ENCODE data around the gene ENPEP. TPM values are rescaled to one million over a fixed set of nuclear protein-coding genes. Genes with fewer than 3 reads are reported as not detected.

ENPEP gene
- total RNA-seq, 1 experiment from 2014 or later: 5.6 TPM

- intact Hi-C loops (cut with micrococcal nuclease; ENCODE audit: unreplicated experiment): no loop called here
- Mint-ChIP-seq H3K27me3 (ENCODE audit: insufficient read depth, unreplicated experiment) (no peaks in the 10 kb centered on the region), H3K36me3 (ENCODE audit: insufficient read depth, unreplicated experiment) (no peaks in the 10 kb centered on the region), H3K9me3 (ENCODE audit: unreplicated experiment) (peaks cover 10% of the 10 kb centered on the region), H3K4me3 (ENCODE audit: unreplicated experiment) (no peak overlapping the region), H3K27ac (ENCODE audit: unreplicated experiment) (no peak overlapping the region), H3K4me1 (ENCODE audit: low read depth, unreplicated experiment) (no peaks in the 10 kb centered on the region)
- BruUV-seq (replicated peaks): no TSS peak
- H3K36me3 ChIP-seq (ENCODE audit: control insufficient read depth, insufficient read depth, low read length): no peaks in the 10 kb centered on the region
- peaks cover 7% of the 10 kb centered on the region; the same call in 1 of the 2 replicates for H3K9me3 ChIP-seq
- ChIA-PET CTCF (no interaction called here), POLR2A (no interaction called here)
- DNase-seq: no peak
- TF ChIP-seq, protein P1, sequence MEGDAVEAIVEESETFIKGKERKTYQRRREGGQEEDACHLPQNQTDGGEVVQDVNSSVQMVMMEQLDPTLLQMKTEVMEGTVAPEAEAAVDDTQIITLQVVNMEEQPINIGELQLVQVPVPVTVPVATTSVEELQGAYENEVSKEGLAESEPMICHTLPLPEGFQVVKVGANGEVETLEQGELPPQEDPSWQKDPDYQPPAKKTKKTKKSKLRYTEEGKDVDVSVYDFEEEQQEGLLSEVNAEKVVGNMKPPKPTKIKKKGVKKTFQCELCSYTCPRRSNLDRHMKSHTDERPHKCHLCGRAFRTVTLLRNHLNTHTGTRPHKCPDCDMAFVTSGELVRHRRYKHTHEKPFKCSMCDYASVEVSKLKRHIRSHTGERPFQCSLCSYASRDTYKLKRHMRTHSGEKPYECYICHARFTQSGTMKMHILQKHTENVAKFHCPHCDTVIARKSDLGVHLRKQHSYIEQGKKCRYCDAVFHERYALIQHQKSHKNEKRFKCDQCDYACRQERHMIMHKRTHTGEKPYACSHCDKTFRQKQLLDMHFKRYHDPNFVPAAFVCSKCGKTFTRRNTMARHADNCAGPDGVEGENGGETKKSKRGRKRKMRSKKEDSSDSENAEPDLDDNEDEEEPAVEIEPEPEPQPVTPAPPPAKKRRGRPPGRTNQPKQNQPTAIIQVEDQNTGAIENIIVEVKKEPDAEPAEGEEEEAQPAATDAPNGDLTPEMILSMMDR (IDR thresholded peaks at IDR 0.05; ENCODE audit: insufficient read depth in 1 of 2, low read depth in 1 of 2, low read length in 1 of 2, severe bottlenecking in 1 of 2, unreplicated experiment in 1 of 2): no peak
- H3K4me1 ChIP-seq: no peaks in the 10 kb centered on the region
- H3K4me3 ChIP-seq (ENCODE audit: low read depth, low read length): no peak overlapping the region
- no peaks in the 10 kb centered on the region for H3K27me3 ChIP-seq (replicated peaks; ENCODE audit: control insufficient read depth, insufficient read depth, low read length)
Measured at GRCh38 chr4:110595583-110595982, 119.6 kb downstream of the ENPEP start.

- Mint-ChIP-seq H3K4me3 (ENCODE audit: unreplicated experiment) (no peak overlapping the region), H3K27me3 (ENCODE audit: insufficient read depth, unreplicated experiment) (no peaks in the 10 kb centered on the region), H3K9me3 (ENCODE audit: unreplicated experiment) (peaks cover 10% of the 10 kb centered on the region), H3K4me1 (ENCODE audit: low read depth, unreplicated experiment) (no peaks in the 10 kb centered on the region), H3K27ac (ENCODE audit: unreplicated experiment) (no peak overlapping the region), H3K36me3 (ENCODE audit: insufficient read depth, unreplicated experiment) (no peaks in the 10 kb centered on the region)
- Histone ChIP-seq H3K9me3 (peaks cover 7% of the 10 kb centered on the region; the same call in 1 of the 2 replicates), H3K4me1 (no peaks in the 10 kb centered on the region), H3K27me3 (replicated peaks; ENCODE audit: control insufficient read depth, insufficient read depth, low read length) (no peaks in the 10 kb centered on the region), H3K4me3 (ENCODE audit: low read depth, low read length) (no peak overlapping the region), H3K36me3 (ENCODE audit: control insufficient read depth, insufficient read depth, low read length) (no peaks in the 10 kb centered on the region)
- intact Hi-C loops (cut with micrococcal nuclease; ENCODE audit: unreplicated experiment): no loop called here
- ChIA-PET CTCF (no interaction called here), POLR2A (no interaction called here)
- no TSS peak for BruUV-seq (replicated peaks)
- DNase-seq: no peak
- TF ChIP-seq, protein P1 (IDR thresholded peaks at IDR 0.05; ENCODE audit: insufficient read depth in 1 of 2, low read depth in 1 of 2, low read length in 1 of 2, severe bottlenecking in 1 of 2, unreplicated experiment in 1 of 2): no peak
Measured at GRCh38 chr4:110596431-110596830, 120.5 kb downstream of the ENPEP start.

DNA sequence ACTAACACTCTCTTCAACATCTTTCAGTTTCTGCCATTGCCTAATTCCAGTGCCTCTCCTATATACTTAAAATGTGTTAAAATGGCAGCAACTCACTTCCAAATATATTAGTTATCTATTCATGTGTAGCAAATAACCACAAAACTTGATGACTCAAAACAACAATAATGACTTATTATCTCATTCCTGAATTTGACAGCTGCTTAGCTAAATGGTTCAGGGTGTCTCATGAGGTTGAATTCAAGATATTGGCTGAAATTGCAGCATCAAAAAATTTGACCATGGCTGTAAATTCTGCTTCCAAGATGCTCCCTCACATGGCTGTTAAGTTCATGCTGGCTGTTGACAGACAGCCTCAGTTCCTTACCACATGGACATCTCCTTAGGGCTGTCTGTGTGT lies 121.6 kb downstream of the ENPEP start:
- no peaks in the 10 kb centered on the region for H3K36me3 Mint-ChIP-seq (ENCODE audit: insufficient read depth, unreplicated experiment)
- POLR2A ChIA-PET: no interaction called here
- peaks cover 10% of the 10 kb centered on the region for H3K9me3 Mint-ChIP-seq (ENCODE audit: unreplicated experiment)
- Histone ChIP-seq H3K9me3 (peaks cover 7% of the 10 kb centered on the region; the same call in 1 of the 2 replicates), H3K4me1 (peaks cover 7% of the 10 kb centered on the region), H3K4me3 (ENCODE audit: low read depth, low read length) (no peak overlapping the region), H3K36me3 (ENCODE audit: control insufficient read depth, insufficient read depth, low read length) (no peaks in the 10 kb centered on the region), H3K27me3 (replicated peaks; ENCODE audit: control insufficient read depth, insufficient read depth, low read length) (no peaks in the 10 kb centered on the region)
- TF ChIP-seq, protein P1 (IDR thresholded peaks at IDR 0.05; ENCODE audit: insufficient read depth in 1 of 2, low read depth in 1 of 2, low read length in 1 of 2, severe bottlenecking in 1 of 2, unreplicated experiment in 1 of 2): no peak
- H3K4me1 Mint-ChIP-seq (ENCODE audit: low read depth, unreplicated experiment): peaks cover under 1% of the 10 kb centered on the region
- intact Hi-C loops (cut with micrococcal nuclease; ENCODE audit: unreplicated experiment): no loop called here
- H3K27me3 Mint-ChIP-seq (ENCODE audit: insufficient read depth, unreplicated experiment): no peaks in the 10 kb centered on the region
- no peak for DNase-seq
- CTCF ChIA-PET: interaction anchor here (0.5 kb wide), 1 partner anchor 12 kb away, joined by 4 read pairs; no protein-coding TSS in a partner anchor
- BruUV-seq (replicated peaks): no TSS peak
- H3K4me3 Mint-ChIP-seq (ENCODE audit: unreplicated experiment): no peak overlapping the region
- no peak overlapping the region for H3K27ac Mint-ChIP-seq (ENCODE audit: unreplicated experiment)
